Stimulated activated effector memory CD8-positive, alpha-beta T cell treated with anti-CD3 and anti-CD28 coated beads, Interleukin-12 subunit alpha, Interleukin-12 subunit beta, amount 100 ng/mL, for 72 hours (primary cell): Measurements from ENCODE around the gene VWCE.
"Not testable (repeated sequence)": the region's sequence is repeated elsewhere in the genome, so short reads cannot be mapped to it uniquely, and the experiment has no call there.

Experiments
- ATAC-seq: fragments of 150-1000 bp; cut with Tn5 transposase; 2 replicates; pipeline ENCODE4 v1.10.0; 2021
- DNase-seq, 2 donors: peaks; one replicate each; pipeline ENCODE4 v3.0.0; 2021 to 2022; ENCODE audit warnings: low spot score in 2 of 2
- H3K27ac Mint-ChIP-seq: one replicate; pipeline ENCODE4 v1.8.0; 2022; ENCODE audit warnings: mild to moderate bottlenecking, mixed read lengths
- H3K36me3 Mint-ChIP-seq: one replicate; pipeline ENCODE4 v1.8.0; 2022; ENCODE audit warnings: mild to moderate bottlenecking, mixed read lengths
- H3K4me1 Mint-ChIP-seq: one replicate; pipeline ENCODE4 v1.8.0; 2022; ENCODE audit warnings: mixed read lengths
- H3K4me3 Mint-ChIP-seq: one replicate; pipeline ENCODE4 v1.8.0; 2022; ENCODE audit warnings: mild to moderate bottlenecking, mixed read lengths
- H3K9me3 Mint-ChIP-seq: one replicate; pipeline ENCODE4 v1.8.0; 2022; ENCODE audit warnings: mixed read lengths

Gene VWCE

GRCh38 chr11:61229458-61229857, 65.7 kb downstream of the VWCE start:
- not testable (repeated sequence) for H3K4me3 Mint-ChIP-seq, DNase-seq, H3K4me1 Mint-ChIP-seq, H3K27ac Mint-ChIP-seq, H3K36me3 Mint-ChIP-seq, ATAC-seq, H3K9me3 Mint-ChIP-seq

- H3K36me3 Mint-ChIP-seq, H3K27ac Mint-ChIP-seq, ATAC-seq, H3K4me1 Mint-ChIP-seq, H3K4me3 Mint-ChIP-seq, DNase-seq, H3K9me3 Mint-ChIP-seq: not testable (repeated sequence)
These were observed 68.5 kb downstream of the VWCE start for GRCh38 chr11:61226457-61227137.

DNA sequence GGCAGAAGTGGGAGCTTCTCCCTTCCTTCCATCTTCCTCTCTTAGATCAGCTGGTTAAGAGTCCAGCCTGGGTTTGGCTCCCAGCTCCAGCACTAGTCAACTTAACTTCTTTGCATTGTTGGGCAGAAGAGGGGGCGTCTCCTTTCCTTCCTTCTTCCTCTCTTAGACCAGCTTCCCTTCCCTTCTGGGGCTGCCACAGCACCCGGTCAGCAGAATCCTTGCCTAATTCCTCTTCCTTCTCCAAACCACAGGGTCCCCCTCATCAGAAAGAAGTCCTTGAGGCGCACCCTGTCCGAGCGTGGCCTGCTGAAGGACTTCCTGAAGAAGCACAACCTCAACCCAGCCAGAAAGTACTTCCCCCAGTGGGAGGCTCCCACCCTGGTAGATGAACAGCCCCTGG, 72.4 kb downstream of the VWCE start:
- H3K27ac Mint-ChIP-seq, ATAC-seq, H3K9me3 Mint-ChIP-seq, H3K4me3 Mint-ChIP-seq, H3K4me1 Mint-ChIP-seq, DNase-seq, H3K36me3 Mint-ChIP-seq: not testable (repeated sequence)

GRCh38 chr11:61222047-61222446, 73.1 kb downstream of the VWCE start, which contains the start of gene PGA4:
Gene PGA4 (plus strand): TSS chr11:61222347. CDS start chr11:61222401, 54 bp downstream.
- H3K4me3 Mint-ChIP-seq, H3K9me3 Mint-ChIP-seq, H3K36me3 Mint-ChIP-seq, ATAC-seq, H3K4me1 Mint-ChIP-seq, DNase-seq, H3K27ac Mint-ChIP-seq: not testable (repeated sequence)

- H3K4me3 Mint-ChIP-seq, H3K4me1 Mint-ChIP-seq, H3K36me3 Mint-ChIP-seq, ATAC-seq, H3K9me3 Mint-ChIP-seq, H3K27ac Mint-ChIP-seq: not testable (repeated sequence)
- peak in 1 of 2 donors; percentile 47 for DNase-seq
These were observed 76.1 kb downstream of the VWCE start for GRCh38 chr11:61219016-61219415.

- ATAC-seq = peak; percentile 59
- not testable (repeated sequence) for DNase-seq, H3K36me3 Mint-ChIP-seq, H3K4me1 Mint-ChIP-seq, H3K9me3 Mint-ChIP-seq, H3K4me3 Mint-ChIP-seq, H3K27ac Mint-ChIP-seq
These were observed 76.8 kb downstream of the VWCE start for GRCh38 chr11:61218306-61218705.

GRCh38 chr11:61213711-61214324, 81.3 kb downstream of the VWCE start:
- H3K27ac Mint-ChIP-seq, ATAC-seq, H3K4me1 Mint-ChIP-seq, H3K4me3 Mint-ChIP-seq, H3K9me3 Mint-ChIP-seq, H3K36me3 Mint-ChIP-seq, DNase-seq: not testable (repeated sequence)

DNA sequence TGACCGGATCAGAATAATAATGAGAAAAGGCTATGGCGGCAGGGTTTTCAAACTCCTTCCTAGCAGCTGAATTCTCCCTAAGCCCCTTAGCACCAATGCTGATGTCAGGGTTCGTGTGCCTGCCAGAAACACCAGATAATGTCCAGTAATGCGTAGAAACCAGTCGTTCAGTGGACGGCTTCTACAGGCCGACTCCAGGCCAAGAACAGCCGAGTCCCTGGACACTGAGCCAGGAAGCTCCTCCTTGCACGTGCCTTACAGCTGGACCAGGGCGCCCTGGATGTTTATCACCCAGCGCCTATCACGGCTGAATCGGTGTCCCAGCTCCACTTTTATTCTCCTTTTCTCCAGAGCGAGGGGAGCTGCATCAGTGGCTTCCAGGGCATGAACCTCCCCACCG, 82.9 kb downstream of the VWCE start:
- H3K36me3 Mint-ChIP-seq, H3K4me3 Mint-ChIP-seq, H3K27ac Mint-ChIP-seq, ATAC-seq, H3K4me1 Mint-ChIP-seq, DNase-seq, H3K9me3 Mint-ChIP-seq: not testable (repeated sequence)

GRCh38 chr11:61211327-61211952, 83.7 kb downstream of the VWCE start:
- not testable (repeated sequence) for DNase-seq, H3K4me1 Mint-ChIP-seq, H3K9me3 Mint-ChIP-seq, H3K4me3 Mint-ChIP-seq, ATAC-seq, H3K36me3 Mint-ChIP-seq, H3K27ac Mint-ChIP-seq

DNA sequence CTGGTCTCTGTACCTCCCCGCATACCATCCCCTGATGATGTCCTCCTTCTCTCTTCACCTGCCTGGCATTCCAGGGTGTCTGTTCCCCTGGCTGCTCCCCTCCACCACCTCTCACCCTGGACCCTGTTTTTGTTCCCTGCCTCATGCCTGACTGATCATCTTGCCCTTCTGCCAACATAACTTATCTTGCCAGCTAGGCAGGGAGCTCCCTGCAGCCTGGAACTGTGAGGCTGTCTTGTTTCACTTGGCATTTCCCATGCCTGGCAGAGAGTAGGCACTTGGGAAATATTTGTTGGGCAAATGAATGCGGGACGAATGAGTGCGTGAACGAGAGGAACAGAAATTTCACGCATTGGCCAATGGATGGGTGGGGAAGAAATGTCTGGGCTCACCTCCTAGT, 84.5 kb downstream of the VWCE start:
- H3K27ac Mint-ChIP-seq, ATAC-seq, H3K9me3 Mint-ChIP-seq, H3K36me3 Mint-ChIP-seq, H3K4me3 Mint-ChIP-seq, DNase-seq, H3K4me1 Mint-ChIP-seq: not testable (repeated sequence)
